NCI-H748 (cell line): ENCODE measurements around the gene OPRD1.
"Not testable (repeated sequence)": the region's sequence is repeated elsewhere in the genome, so short reads cannot be mapped to it uniquely, and the experiment has no call there.

Source experiments
- DNase-seq: peaks from one replicate; lab custom pipeline; 2025; ENCODE audit not compliant: unreplicated experiment; lab: John Stamatoyannopoulos, UW

The OPRD1 gene

GRCh38 chr1:28840928-28841544 lies 29.1 kb downstream of the OPRD1 start:
- no peak for DNase-seq

DNA sequence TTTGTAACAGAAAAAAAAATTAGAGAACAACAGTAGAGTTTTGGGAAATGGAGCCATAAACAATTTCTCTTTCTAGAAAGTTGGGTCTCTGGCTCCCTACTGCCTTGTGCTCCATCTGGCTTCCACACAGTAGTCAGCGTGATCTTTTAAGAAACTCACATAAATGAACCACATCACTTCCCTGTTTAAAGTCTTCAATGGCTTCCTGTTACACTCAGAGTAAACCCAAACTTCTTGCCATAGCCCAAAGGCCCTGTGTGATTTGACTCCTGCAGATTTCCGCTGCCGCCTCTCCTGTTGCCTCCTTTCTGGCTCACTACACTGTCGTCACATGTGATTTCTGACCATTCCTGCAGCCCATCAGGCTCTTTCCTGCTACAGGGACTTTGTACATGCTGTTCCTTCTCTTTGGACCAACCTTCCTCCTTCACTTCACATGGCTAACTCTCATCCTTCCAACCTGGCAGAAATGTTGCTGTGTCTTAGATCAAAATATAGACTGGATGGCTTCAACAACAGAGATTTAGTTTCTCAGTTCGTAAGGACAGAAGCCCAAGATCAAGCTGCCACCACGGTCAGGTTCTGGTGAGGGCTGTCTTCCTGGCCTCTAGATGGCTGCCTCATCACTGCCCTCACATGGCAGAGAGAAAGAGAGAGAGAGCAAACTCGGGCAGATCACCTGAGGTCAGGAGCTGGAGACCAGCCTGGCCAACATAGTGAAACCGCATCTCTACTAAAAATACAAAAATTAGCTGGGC lies 34.0 kb downstream of the OPRD1 start:
- peak; percentile 7 for DNase-seq

GRCh38 chr1:28847207-28847606 lies 35.2 kb downstream of the OPRD1 start:
- DNase-seq: not testable (repeated sequence)

DNA sequence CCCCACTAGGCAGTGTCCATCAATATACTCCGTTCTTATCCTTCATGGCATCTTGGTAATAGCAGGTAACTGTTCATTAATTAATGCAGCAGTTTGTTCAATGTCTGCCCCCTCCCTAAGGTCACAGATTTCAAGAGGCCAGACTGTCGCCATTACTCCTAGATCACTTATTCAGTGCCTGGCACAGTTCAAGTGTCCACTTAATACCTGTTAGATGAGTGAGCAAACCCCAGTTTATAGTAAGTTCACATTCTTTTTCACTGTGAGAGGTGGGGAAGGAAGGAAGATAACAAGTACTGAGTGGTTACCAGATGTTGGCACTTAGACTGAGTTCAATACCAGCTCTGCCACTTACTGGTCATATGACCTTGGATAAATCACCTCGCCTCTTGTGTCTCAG lies 36.4 kb downstream of the OPRD1 start:
- DNase-seq: no peak

GRCh38 chr1:28853093-28853742 lies 41.2 kb downstream of the OPRD1 start:
- DNase-seq: no peak

DNA sequence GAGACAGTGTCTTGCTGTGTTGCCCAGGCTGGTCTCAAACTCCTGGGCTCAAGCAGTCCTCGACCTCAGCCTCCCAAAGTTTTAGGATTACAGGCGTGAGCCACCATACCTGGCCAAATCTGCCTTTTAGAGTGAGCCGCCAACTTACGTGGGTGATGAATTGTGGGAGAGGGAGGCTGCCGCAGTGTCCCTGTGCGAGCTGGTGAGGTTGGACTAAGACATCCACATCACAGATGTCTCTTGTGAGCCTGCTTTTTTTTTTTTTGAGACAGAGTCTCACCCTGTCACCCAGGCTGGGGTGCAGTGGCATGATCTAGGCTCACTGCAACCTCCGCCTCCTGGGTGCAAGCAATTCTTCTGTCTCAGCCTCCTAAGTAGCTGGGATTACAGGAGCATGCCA lies 42.4 kb downstream of the OPRD1 start:
- not testable (repeated sequence) for DNase-seq

DNA sequence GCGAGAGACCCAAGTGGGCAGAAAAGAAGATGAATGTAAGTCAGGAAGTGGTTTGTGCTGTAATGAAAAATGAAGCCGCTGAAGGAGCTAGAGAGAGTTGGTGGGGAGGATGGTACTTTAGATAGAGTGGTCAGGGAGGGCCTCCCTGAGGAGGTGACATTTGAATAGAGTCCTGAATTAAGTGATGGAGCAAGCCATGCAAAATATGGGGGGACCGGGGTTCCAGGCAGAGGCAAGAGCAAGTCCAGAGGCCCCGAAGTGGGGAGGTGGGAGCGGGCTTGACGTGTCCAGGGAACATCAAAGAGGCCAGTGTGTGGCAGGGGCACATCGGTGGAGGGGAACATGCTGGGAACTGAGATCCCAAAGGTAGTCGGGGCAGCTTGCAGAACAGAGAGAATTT lies 43.1 kb downstream of the OPRD1 start:
- DNase-seq: no peak

DNA sequence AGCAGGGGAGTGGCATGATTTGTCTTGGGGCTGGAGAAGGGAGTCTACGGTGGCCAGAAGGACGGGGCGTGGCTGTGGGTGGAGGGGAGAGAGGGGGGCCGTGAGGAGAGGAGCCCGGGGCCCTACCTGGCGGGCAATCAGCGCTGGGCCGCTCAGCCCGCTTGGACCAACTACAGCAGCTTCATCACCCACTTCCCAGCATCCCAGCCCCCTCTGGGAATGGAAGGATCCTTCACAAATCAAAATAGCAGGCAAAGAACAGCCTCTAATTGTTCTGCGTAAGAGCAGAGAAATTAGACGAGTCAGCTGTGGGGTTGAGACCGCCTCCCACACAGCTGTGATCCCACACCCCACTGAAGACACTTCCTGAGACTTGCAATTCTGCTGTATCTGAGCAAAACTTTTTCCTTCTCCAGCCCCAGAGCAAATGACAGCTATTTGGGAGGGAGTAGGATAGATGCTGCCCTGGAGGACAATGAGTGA lies 43.5 kb downstream of the OPRD1 start:
- DNase-seq: no peak

DNA sequence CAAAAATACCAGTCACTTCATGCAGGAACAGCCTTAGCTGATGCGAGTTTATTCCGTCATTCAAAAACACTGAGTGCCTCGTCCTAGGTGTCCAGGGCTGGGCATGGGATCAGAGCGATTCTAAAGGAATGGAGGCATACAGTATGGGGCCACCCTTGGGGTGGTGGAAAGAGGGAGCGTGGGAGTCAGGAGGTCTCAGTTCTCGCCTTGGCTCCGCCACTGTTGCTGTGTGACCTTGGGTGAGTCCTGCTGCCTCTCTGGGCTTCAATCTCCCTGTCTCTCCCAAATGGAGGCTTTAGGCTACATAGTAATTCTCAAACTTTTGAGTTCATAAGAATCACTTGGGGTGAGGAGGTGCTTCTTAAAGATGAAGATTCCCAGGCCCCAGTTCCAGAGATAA lies 44.0 kb downstream of the OPRD1 start:
- DNase-seq: no peak

DNA sequence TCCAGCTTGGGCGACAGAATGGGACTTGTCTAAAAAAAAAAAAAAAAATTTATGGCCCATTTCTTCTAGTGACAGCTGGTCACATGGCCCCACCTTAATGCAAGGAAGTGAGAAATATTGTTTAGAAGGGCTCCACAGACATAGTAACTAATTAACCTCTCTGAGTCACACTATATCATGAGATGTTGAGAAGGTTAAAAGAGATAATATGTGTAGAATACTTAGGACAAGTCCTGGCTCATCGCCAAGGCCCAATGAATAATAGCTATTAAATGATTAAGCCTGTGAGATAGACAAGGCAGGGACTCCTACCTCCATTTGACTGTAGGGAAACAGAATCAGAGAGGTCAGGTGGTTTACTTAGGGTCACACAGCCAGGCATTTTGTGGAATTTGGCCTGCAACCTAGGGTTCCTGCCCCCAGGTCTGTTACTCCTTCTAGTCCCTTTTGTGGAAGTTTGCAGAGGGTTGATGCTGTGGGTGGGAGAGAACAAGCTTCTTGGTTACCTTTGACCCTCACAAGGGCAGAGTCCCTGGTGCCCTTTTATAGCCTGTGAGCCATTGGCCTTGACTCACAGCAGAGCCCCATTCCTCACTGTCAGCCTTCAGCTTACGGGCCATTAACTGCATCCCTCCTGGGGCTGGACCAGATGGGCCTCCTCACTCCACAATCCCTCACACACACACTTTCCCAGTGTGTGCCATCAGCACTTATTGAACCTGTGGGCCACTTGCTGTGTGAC lies 48.5 kb downstream of the OPRD1 start:
- DNase-seq: no peak

- DNase-seq: no peak
Observed at GRCh38 chr1:28862571-28863403, 50.8 kb downstream of the OPRD1 start.

DNA sequence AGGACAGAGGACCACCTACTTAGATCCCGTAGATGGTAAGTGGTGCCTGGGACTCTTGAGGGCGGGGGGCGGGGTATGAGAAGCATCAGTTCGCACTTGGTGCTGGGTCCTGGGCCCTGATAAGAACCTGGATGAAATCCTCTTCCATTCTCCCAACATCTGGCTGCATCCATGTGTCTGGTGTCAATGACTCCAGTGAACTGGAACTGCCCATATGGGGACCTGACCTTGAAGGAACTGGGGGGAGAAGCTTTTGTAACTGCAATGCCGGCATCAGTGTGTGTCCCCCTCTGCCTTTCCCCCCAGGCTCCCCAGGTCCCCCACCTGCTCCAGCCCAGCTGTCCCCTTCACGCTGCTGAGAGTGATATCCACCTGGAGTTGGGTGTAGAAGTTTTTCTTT lies 52.7 kb downstream of the OPRD1 start:
- no peak for DNase-seq

GRCh38 chr1:28865997-28866650 lies 54.2 kb downstream of the OPRD1 start:
- DNase-seq: no peak

GRCh38 chr1:28867850-28868249 lies 55.9 kb downstream of the OPRD1 start:
- no peak for DNase-seq

DNA sequence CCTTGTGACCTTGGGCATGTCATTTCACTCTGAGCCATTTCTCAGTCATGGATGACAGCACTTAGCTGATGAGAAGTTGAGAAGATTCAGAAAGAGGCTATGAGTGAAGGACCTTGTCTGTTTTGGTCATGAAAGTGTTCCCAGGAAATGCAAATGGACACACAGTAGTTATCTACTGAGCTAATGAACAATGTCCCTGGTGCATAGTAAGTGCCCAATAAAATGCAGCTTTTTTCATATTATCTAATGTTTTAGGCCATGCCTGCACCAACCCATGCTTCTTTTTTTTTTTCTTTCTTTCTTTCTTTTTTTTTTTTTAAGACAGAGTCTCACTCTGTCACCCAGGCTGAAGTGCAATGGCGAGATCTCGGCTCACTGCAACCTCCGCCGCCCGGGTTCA lies 58.0 kb downstream of the OPRD1 start:
- no peak for DNase-seq

- no peak for DNase-seq
Observed at GRCh38 chr1:28871631-28872401, 59.8 kb downstream of the OPRD1 start.

GRCh38 chr1:28875134-28875533 lies 63.2 kb downstream of the OPRD1 start:
- not testable (repeated sequence) for DNase-seq

DNA sequence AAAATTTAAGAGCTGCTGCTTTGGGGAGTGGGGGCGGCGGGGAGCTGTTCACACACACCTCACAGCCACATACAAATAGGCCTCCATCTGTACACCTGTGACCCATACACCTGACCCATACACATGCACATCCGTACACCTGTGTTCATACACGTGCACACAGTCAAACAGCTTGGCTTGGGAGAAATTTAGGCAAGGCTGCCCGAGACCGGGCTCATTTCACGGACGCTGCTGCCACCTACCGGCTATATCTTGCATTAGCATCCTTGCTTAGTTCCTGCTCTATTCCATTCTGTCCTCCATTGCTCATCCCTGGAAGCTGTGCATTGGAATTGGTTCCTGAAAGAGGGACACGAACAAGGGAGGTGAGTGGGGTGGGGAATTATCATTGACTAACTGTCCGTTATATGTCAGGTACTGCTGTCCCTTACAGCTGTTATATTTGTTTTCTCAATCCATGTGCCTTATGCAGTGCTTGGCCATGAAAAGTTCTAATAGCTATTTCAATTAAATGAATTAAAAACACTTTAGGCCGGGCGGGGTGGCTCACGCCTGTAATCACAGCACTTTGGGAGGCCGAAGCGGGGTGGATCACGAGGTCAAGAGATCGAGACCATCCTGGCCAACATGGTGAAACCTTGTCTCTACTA lies 65.3 kb downstream of the OPRD1 start:
- peak; percentile 79 for DNase-seq

DNA sequence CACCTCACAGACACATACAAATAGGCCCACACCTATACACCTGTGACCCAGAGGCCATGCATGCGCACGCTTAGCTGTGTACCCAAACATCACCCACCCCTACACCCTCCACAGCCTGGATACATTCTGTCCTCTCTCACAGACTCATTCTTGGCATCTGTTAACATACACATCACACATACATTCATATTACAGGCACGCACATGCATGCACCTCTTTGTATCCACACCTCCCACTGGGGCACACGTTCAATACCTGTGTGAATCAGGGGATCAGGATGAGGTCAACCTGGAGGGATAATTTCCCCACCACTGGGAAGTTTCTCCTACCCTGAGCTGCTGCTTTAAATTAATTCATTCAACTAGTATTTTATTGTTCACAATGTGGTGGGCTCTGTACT lies 66.8 kb downstream of the OPRD1 start:
- DNase-seq: no peak
